MM.1S (cell line): ENCODE results near the gene SLC18A3.

Experiments used
- DNase-seq: peaks from one replicate; pipeline ENCODE4 v3.0.0-alpha.2; 2015
- H2AFZ ChIP-seq: fragments of 300-600 bp; sonication (generic); 2 replicates; pipeline ENCODE4 v1.6.0; 2016; ENCODE audit warnings: antibody characterized with exemption, low read length
- H3F3A ChIP-seq: fragments of 300-600 bp; sonication (generic); 2 replicates; pipeline ENCODE4 v1.6.1; 2016; ENCODE audit warnings: mild to moderate bottlenecking, antibody characterized with exemption, low read length, moderate library complexity, mixed read lengths; ENCODE audit not compliant: insufficient read depth
- H3K27ac ChIP-seq: fragments of 300-600 bp; sonication (generic); 2 replicates; pipeline ENCODE4 v1.5.1; 2016; ENCODE audit warnings: mild to moderate bottlenecking, low read length
- H3K27me3 ChIP-seq: fragments of 300-600 bp; sonication (generic); replicated peaks from 2 replicates; pipeline ENCODE4 v1.6.0; 2016; ENCODE audit warnings: low read length; ENCODE audit not compliant: insufficient read depth
- H3K36me3 ChIP-seq: fragments of 300-600 bp; sonication (generic); replicated peaks from 2 replicates; pipeline ENCODE4 v1.6.1; 2016; ENCODE audit warnings: mild to moderate bottlenecking, low read length, mixed read lengths; ENCODE audit not compliant: insufficient read depth
- H3K4me1 ChIP-seq: fragments of 300-600 bp; sonication (generic); 2 replicates; pipeline ENCODE4 v1.6.1; 2016; ENCODE audit warnings: low read length, mixed read lengths
- H3K4me2 ChIP-seq: fragments of 300-600 bp; sonication (generic); 2 replicates; pipeline ENCODE4 v1.6.0; 2016; ENCODE audit warnings: low read depth, low read length
- H3K4me3 ChIP-seq: fragments of 300-600 bp; sonication (generic); 2 replicates; pipeline ENCODE4 v1.5.1; 2016; ENCODE audit warnings: low read length, mixed read lengths
- H3K79me2 ChIP-seq: fragments of 300-600 bp; sonication (generic); 2 replicates; pipeline ENCODE4 v1.6.1; 2016; ENCODE audit warnings: mixed run types, low read length, mixed read lengths
- H3K9ac ChIP-seq: fragments of 300-600 bp; sonication (generic); 2 replicates; pipeline ENCODE4 v1.6.1; 2016; ENCODE audit warnings: low read length, mixed read lengths
- H3K9me2 ChIP-seq: fragments of 300-600 bp; sonication (generic); replicated peaks from 2 replicates; pipeline ENCODE4 v1.6.1; 2016; ENCODE audit warnings: mild to moderate bottlenecking, low read length, mixed read lengths; ENCODE audit not compliant: insufficient read depth
- H3K9me3 ChIP-seq: fragments of 300-600 bp; sonication (generic); replicated peaks from 2 replicates; pipeline ENCODE4 v1.6.1; 2016; ENCODE audit warnings: mild to moderate bottlenecking, low read length, mixed read lengths; ENCODE audit not compliant: insufficient read depth
- H4K20me1 ChIP-seq: fragments of 300-600 bp; sonication (generic); 2 replicates; pipeline ENCODE4 v1.6.1; 2016; ENCODE audit warnings: mild to moderate bottlenecking, low read length, moderate library complexity, mixed read lengths; ENCODE audit not compliant: insufficient read depth
- EZH2 ChIP-seq: fragments of 300-600 bp; sonication (generic); optimal IDR thresholded peaks from 2 replicates; pipeline ENCODE3; 2017; ENCODE audit warnings: low read depth, mild to moderate bottlenecking, antibody characterized with exemption, low read length, mixed read lengths
- EZH2phosphoT487 ChIP-seq: fragments of 300-600 bp; sonication (generic); IDR thresholded peaks from 2 replicates; pipeline ENCODE4 v1.6.1; 2018; ENCODE audit warnings: antibody characterized with exemption, low read length
- TF ChIP-seq, protein P1 (sequence below): fragments of 300-600 bp; sonication (generic); IDR thresholded peaks from 2 replicates; pipeline ENCODE4 v1.5.1; 2016; ENCODE audit warnings: antibody characterized with exemption, low read length, mixed read lengths

SLC18A3 gene

DNA sequence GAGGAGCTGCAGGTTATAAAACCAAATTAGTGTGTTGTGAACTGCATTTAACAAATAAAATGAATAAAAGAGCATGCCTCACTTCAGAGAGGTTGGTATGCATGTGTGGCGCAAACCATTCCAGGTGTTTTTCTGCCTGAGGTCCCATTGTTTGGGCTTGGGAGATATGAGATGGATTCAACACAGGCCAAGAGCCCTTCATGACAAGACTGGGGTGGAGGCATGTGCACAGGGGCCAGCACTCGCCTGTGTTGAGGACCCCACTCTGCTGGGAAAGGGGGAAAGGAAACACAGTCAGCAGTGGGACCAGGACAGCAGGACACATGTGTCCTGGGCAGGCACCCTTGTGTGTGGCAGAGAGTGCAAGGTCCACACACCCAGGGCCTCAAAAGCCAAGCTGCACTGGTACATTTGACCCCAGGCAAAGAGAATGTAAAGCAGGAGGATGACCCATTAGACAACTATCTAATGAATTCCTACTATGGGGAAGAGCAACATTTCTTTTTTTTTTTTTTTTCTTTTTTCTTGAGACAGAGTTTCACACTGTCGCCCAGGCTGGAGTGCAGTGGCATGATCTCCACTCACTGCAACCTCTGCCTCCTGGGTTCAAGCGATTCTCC is 9.2 kb upstream of the SLC18A3 start:
- Histone ChIP-seq H3K36me3 (no peaks in the 10 kb centered on the region), H3K4me2 (no peak overlapping the region), H3K79me2 (no peaks in the 10 kb centered on the region), H3K27me3 (no peaks in the 10 kb centered on the region; the same call in 1 of the 2 replicates), H3K27ac (no peak overlapping the region), H3K9ac (no peak overlapping the region), H3K4me1 (no peaks in the 10 kb centered on the region), H3K4me3 (no peak overlapping the region), H3F3A (no peaks in the 10 kb centered on the region), H3K9me3 (no peaks in the 10 kb centered on the region), H3K9me2 (no peaks in the 10 kb centered on the region), H4K20me1 (no peaks in the 10 kb centered on the region), H2AFZ (no peak overlapping the region)
- DNase-seq: no peak
- TF ChIP-seq EZH2: no peak

DNA sequence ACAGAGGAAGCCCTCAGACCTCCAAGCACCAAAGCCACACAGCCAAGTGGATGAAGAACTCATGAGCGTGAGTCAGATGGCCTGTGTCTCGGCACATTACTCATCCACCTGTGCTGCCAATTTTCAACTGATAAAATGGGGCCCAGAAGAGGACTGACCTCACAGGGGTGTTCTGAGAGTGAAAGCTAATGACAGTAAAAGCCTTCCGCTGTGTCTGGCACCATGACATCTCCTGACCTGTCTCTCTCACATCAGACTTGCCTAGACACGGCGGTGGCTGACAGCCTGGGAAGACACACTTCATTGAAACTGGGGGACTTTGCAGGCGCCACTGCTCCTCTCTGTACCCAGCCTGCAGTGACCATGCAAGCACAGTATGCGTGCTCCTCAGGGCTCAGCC is 8.3 kb upstream of the SLC18A3 start:
- H3K9me2 ChIP-seq: no peaks in the 10 kb centered on the region
- no peaks in the 10 kb centered on the region for H3K4me1 ChIP-seq
- no peak overlapping the region for H3K27ac ChIP-seq
- no peaks in the 10 kb centered on the region for H3K79me2 ChIP-seq
- H3K4me2 ChIP-seq: no peak overlapping the region
- H3K36me3 ChIP-seq: no peaks in the 10 kb centered on the region
- H3F3A ChIP-seq: no peaks in the 10 kb centered on the region
- H3K9me3 ChIP-seq: no peaks in the 10 kb centered on the region
- H3K27me3 ChIP-seq: no peaks in the 10 kb centered on the region; the same call in 1 of the 2 replicates
- H2AFZ ChIP-seq: no peak overlapping the region
- TF ChIP-seq, protein P1, sequence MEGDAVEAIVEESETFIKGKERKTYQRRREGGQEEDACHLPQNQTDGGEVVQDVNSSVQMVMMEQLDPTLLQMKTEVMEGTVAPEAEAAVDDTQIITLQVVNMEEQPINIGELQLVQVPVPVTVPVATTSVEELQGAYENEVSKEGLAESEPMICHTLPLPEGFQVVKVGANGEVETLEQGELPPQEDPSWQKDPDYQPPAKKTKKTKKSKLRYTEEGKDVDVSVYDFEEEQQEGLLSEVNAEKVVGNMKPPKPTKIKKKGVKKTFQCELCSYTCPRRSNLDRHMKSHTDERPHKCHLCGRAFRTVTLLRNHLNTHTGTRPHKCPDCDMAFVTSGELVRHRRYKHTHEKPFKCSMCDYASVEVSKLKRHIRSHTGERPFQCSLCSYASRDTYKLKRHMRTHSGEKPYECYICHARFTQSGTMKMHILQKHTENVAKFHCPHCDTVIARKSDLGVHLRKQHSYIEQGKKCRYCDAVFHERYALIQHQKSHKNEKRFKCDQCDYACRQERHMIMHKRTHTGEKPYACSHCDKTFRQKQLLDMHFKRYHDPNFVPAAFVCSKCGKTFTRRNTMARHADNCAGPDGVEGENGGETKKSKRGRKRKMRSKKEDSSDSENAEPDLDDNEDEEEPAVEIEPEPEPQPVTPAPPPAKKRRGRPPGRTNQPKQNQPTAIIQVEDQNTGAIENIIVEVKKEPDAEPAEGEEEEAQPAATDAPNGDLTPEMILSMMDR: no peak
- TF ChIP-seq EZH2: no peak
- TF ChIP-seq EZH2phosphoT487: no peak
- no peak overlapping the region for H3K9ac ChIP-seq
- H3K4me3 ChIP-seq: no peak overlapping the region
- no peaks in the 10 kb centered on the region for H4K20me1 ChIP-seq
- no peak for DNase-seq

DNA sequence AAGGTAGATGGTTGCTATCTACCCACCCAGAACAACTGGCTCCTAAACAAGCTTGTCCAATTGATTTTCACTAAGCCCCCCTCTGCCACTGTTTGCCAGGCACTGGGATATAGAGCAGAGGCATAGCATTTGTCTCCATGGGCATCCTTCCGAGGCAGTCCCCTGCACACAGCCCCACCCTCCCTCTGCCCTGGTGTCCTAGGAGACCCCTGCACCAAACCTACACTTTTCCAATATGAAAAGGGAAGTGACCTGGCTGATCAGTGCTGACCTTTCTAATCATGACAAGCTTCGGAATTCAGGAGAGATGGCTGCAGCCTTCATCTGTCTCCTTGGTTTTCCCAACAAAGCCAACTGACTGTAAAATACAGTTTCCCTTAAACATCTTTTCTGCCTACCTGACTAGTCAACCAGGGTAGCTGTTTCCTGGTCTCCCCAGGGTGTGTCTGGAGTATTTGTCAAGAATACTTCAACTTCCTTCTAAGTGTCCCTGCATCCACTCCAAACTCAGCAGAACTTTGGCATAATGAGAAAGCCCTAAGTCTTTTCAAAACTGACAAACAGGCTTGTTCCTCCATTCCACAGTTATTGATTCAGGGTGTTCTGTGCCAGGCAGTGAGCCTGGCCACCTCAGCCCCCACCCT is 7.6 kb upstream of the SLC18A3 start:
- Histone ChIP-seq H3K27me3 (no peaks in the 10 kb centered on the region; the same call in 1 of the 2 replicates), H3K9me3 (no peaks in the 10 kb centered on the region), H3K79me2 (no peaks in the 10 kb centered on the region), H4K20me1 (no peaks in the 10 kb centered on the region), H3K4me1 (no peaks in the 10 kb centered on the region), H3F3A (no peaks in the 10 kb centered on the region), H3K4me3 (no peak overlapping the region), H3K9ac (no peak overlapping the region), H2AFZ (no peak overlapping the region), H3K4me2 (no peak overlapping the region), H3K9me2 (no peaks in the 10 kb centered on the region), H3K36me3 (no peaks in the 10 kb centered on the region), H3K27ac (no peak overlapping the region)
- no peak for DNase-seq
- TF ChIP-seq EZH2 (no peak), EZH2phosphoT487 (no peak)
- TF ChIP-seq, protein P1: no peak
